OCI-LY1 (cell line): ENCODE results near the gene PER2.

ENCODE experiments used
- CTCF ChIP-seq: fragments of 200-600 bp; sonication (generic), shearing (Covaris generic); IDR thresholded peaks from 2 replicates; pipeline ENCODE4 v1.5.1; 2017; ENCODE audit warnings: mild to moderate bottlenecking, antibody characterized with exemption, low read length, moderate library complexity, mixed read lengths
- EZH2 ChIP-seq: fragments of 200-600 bp; sonication (generic), shearing (Covaris generic); IDR thresholded peaks from 2 replicates; pipeline ENCODE4 v1.8.0; 2017; ENCODE audit warnings: borderline replicate concordance, mixed run types, mild to moderate bottlenecking, antibody characterized with exemption, low read length, moderate library complexity, mixed read lengths

GRCh38 chr2:238288650-238289573, 502 bp upstream of the PER2 start:
- TF ChIP-seq EZH2 (no peak), CTCF (peak; percentile 17; the same call in 1 of the 2 replicates)
